NCI-H146 (cell line): Measurements from ENCODE around the gene GRM4.
"Not testable (repeated sequence)": the region's sequence is repeated elsewhere in the genome, so short reads cannot be mapped to it uniquely, and the experiment has no call there.

Source experiments
- DNase-seq: peaks from one replicate; lab custom pipeline; 2025; lab: John Stamatoyannopoulos, UW

Gene GRM4

GRCh38 chr6:34146021-34146782 lies at the start of gene GRM4:
TSS of gene GRM4 (minus strand) at chr6:34146087. CDS start at chr6:34133496, 12,591 bp downstream.
- no peak for DNase-seq

GRCh38 chr6:34194772-34195171 lies 48.9 kb upstream of the GRM4 start:
- no peak for DNase-seq

- peak; percentile 16 for DNase-seq
These were observed 44.7 kb upstream of the GRM4 start for GRCh38 chr6:34190504-34191122.

- DNase-seq, result no peak
These were observed 44.1 kb upstream of the GRM4 start for GRCh38 chr6:34189806-34190503.

- not testable (repeated sequence) for DNase-seq
These were observed 38.8 kb upstream of the GRM4 start for GRCh38 chr6:34184726-34185125.

- DNase-seq, result no peak
These were observed 37.1 kb upstream of the GRM4 start for GRCh38 chr6:34182751-34183531.

GRCh38 chr6:34181908-34182307 lies 36.0 kb upstream of the GRM4 start:
- no peak for DNase-seq

GRCh38 chr6:34179106-34179720 lies 33.3 kb upstream of the GRM4 start:
- DNase-seq, result no peak

- no peak for DNase-seq
These were observed 32.6 kb upstream of the GRM4 start for GRCh38 chr6:34178357-34179105.

- no peak for DNase-seq
These were observed 31.3 kb upstream of the GRM4 start for GRCh38 chr6:34177181-34177591.

- DNase-seq, result no peak
These were observed 30.6 kb upstream of the GRM4 start for GRCh38 chr6:34176261-34177031.

GRCh38 chr6:34174846-34175399 lies 29.0 kb upstream of the GRM4 start:
- DNase-seq, result no peak

GRCh38 chr6:34172961-34173775 lies 27.3 kb upstream of the GRM4 start:
- DNase-seq, result no peak

- DNase-seq, result no peak
These were observed 24.5 kb upstream of the GRM4 start for GRCh38 chr6:34170346-34170745.

GRCh38 chr6:34169897-34170296 lies 24.0 kb upstream of the GRM4 start:
- DNase-seq, result no peak

GRCh38 chr6:34161857-34162515 lies 16.1 kb upstream of the GRM4 start:
- DNase-seq, result no peak

- DNase-seq, result no peak
These were observed 14.0 kb upstream of the GRM4 start for GRCh38 chr6:34159844-34160243.

- DNase-seq, result no peak
These were observed 13.0 kb upstream of the GRM4 start for GRCh38 chr6:34158876-34159275.

- DNase-seq, result no peak
These were observed 12.0 kb upstream of the GRM4 start for GRCh38 chr6:34157851-34158250.
